Bone marrow (tissue), 2 donors: ENCODE results near the gene TP53RK.

Experiments
- DNase-seq, 2 donors: peaks; one replicate each; lab custom pipeline; 2025; lab: John Stamatoyannopoulos, UW

TP53RK gene

GRCh38 chr20:46638134-46638897 is 50.9 kb downstream of the TP53RK start:
- DNase-seq: no peak

GRCh38 chr20:46637427-46638133 is 51.7 kb downstream of the TP53RK start:
- no peak for DNase-seq

GRCh38 chr20:46637020-46637419 is 52.2 kb downstream of the TP53RK start:
- no peak for DNase-seq

GRCh38 chr20:46636514-46636913 is 52.7 kb downstream of the TP53RK start:
- no peak for DNase-seq

- DNase-seq: no peak
These were observed 53.6 kb downstream of the TP53RK start for GRCh38 chr20:46635514-46636136.

- DNase-seq: no peak
These were observed 54.7 kb downstream of the TP53RK start for GRCh38 chr20:46634528-46634927.
